Measurements from ENCODE around the gene BICDL2. TPM values are rescaled to one million over a fixed set of nuclear protein-coding genes. Genes with fewer than 3 reads are reported as not detected.
"Not testable (repeated sequence)": the region's sequence is repeated elsewhere in the genome, so short reads cannot be mapped to it uniquely, and the experiment has no call there.

The BICDL2 gene
- total RNA-seq, 1 experiment from 2014 or later = not detected

DNA sequence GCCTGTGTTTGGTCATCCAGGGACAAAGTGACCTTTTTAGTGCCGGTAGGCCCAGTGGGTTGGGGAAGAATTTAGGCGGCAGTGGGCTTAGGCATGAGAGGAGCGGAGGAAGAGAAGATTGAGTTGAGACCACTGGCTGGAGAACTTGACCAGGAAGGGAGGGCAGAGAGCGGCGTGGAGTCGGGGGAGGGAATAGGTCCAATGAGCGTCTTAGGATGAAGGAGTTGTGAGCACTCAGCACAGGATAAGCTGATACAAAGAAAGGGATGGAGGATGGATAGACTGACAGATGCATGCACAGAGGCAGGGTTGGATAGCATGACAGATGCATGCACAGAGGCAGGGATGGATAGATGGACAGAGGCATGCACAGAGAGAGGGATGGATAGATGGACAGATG, 36.7 kb upstream of the BICDL2 start:
- ChIA-PET CTCF (no interaction called here), POLR2A (ENCODE audit: low non-redundant PET) (no interaction called here)
- H3K9me3 ChIP-seq (ENCODE audit: low read depth, low read length, poor library complexity, severe bottlenecking) = no peaks in the 10 kb centered on the region
- H3K27me3 ChIP-seq (replicated peaks; ENCODE audit: insufficient read depth, low read depth, low read length, poor library complexity) = peaks cover 4% of the 10 kb centered on the region
- H3K4me1 ChIP-seq (ENCODE audit: insufficient read depth, low read length, poor library complexity, severe bottlenecking) = no peaks in the 10 kb centered on the region
- H3K4me3 ChIP-seq (ENCODE audit: low read depth, low read length, poor library complexity, severe bottlenecking) = no peak overlapping the region
- no peaks in the 10 kb centered on the region for H3K36me3 ChIP-seq (ENCODE audit: insufficient read depth, low read length, poor library complexity, severe bottlenecking)
- no peak for DNase-seq (ENCODE audit: low spot score)
- no TSS peak for BruUV-seq (replicated peaks)
- TF ChIP-seq EZH2 (IDR thresholded peaks at IDR 0.05; ENCODE audit: borderline replicate concordance, low read depth, low read length, poor library complexity, severe bottlenecking) = no peak
- TF ChIP-seq, protein P1, sequence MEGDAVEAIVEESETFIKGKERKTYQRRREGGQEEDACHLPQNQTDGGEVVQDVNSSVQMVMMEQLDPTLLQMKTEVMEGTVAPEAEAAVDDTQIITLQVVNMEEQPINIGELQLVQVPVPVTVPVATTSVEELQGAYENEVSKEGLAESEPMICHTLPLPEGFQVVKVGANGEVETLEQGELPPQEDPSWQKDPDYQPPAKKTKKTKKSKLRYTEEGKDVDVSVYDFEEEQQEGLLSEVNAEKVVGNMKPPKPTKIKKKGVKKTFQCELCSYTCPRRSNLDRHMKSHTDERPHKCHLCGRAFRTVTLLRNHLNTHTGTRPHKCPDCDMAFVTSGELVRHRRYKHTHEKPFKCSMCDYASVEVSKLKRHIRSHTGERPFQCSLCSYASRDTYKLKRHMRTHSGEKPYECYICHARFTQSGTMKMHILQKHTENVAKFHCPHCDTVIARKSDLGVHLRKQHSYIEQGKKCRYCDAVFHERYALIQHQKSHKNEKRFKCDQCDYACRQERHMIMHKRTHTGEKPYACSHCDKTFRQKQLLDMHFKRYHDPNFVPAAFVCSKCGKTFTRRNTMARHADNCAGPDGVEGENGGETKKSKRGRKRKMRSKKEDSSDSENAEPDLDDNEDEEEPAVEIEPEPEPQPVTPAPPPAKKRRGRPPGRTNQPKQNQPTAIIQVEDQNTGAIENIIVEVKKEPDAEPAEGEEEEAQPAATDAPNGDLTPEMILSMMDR (conservative IDR thresholded peaks at IDR 0.05; ENCODE audit: low read depth, low read length) = no peak
- intact Hi-C loops (cut with micrococcal nuclease; ENCODE audit: unreplicated experiment) = no loop called here
- no peak overlapping the region for H3K27ac ChIP-seq (ENCODE audit: low read depth, low read length, poor library complexity, severe bottlenecking)

DNA sequence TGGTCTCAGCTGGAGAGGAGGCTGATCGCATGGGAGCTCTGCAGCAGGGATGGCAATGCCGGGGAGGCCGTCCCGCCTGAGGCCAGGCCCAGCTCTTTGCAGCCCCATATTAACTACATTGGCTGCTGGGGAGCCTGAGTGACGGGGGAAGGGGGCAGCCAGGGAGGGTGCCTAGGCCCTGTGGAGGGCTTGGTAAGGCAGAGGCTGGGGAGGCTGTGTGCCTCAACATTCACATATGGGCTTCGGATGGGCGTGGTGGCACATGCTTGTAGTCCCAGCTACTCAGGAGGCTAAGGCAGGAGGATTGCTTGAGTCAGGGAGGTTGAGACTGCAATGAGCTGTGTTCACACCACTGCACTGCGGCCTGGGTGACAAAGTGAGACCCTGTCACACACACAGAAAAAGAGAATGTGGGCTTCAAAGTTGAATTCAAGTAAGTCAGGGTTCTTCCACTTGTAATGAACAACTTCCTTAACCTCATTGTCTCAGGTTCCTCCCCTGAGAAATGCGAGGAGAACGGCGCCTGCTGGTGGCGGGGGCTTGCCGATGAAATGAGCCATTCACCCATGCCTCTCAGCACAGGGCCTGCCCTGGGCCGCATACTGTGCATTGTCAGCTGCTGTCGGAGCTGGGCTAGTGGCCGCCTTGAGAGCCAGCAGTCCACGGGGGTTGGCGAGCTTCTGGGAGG, 36.0 kb upstream of the BICDL2 start:
- H3K27ac ChIP-seq (ENCODE audit: low read depth, low read length, poor library complexity, severe bottlenecking); POLR2A ChIA-PET (ENCODE audit: low non-redundant PET); H3K4me1 ChIP-seq (ENCODE audit: insufficient read depth, low read length, poor library complexity, severe bottlenecking); H3K36me3 ChIP-seq (ENCODE audit: insufficient read depth, low read length, poor library complexity, severe bottlenecking); intact Hi-C loops (cut with micrococcal nuclease; ENCODE audit: unreplicated experiment); CTCF ChIA-PET; H3K4me3 ChIP-seq (ENCODE audit: low read depth, low read length, poor library complexity, severe bottlenecking); BruUV-seq (replicated peaks); DNase-seq (ENCODE audit: low spot score); H3K9me3 ChIP-seq (ENCODE audit: low read depth, low read length, poor library complexity, severe bottlenecking); H3K27me3 ChIP-seq (replicated peaks; ENCODE audit: insufficient read depth, low read depth, low read length, poor library complexity): not testable (repeated sequence)

DNA sequence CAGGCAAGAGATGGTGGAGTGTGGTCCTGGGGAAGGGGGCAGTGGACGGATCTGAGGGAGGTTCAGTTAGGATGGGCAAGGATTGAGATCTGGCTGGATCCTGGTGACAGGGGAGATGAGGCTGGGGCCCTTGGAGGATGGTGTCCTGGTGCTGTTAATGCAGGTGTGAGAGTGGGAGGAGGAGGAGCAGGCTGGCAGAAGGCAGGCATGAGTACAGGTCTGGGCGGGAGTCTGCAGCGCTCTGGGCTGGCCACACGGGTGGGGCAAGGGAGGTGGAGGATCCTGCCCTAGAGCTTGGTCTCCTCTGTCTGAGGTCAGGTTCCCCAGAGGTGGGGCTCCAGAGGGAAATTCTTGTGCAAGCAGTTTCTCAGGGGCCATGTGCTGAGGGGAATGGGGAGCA, 35.4 kb upstream of the BICDL2 start:
- DNase-seq (ENCODE audit: low spot score); CTCF ChIA-PET; H3K27ac ChIP-seq (ENCODE audit: low read depth, low read length, poor library complexity, severe bottlenecking); H3K36me3 ChIP-seq (ENCODE audit: insufficient read depth, low read length, poor library complexity, severe bottlenecking); BruUV-seq (replicated peaks); H3K4me1 ChIP-seq (ENCODE audit: insufficient read depth, low read length, poor library complexity, severe bottlenecking); H3K9me3 ChIP-seq (ENCODE audit: low read depth, low read length, poor library complexity, severe bottlenecking); intact Hi-C loops (cut with micrococcal nuclease; ENCODE audit: unreplicated experiment); POLR2A ChIA-PET (ENCODE audit: low non-redundant PET); H3K4me3 ChIP-seq (ENCODE audit: low read depth, low read length, poor library complexity, severe bottlenecking); H3K27me3 ChIP-seq (replicated peaks; ENCODE audit: insufficient read depth, low read depth, low read length, poor library complexity): not testable (repeated sequence)

DNA sequence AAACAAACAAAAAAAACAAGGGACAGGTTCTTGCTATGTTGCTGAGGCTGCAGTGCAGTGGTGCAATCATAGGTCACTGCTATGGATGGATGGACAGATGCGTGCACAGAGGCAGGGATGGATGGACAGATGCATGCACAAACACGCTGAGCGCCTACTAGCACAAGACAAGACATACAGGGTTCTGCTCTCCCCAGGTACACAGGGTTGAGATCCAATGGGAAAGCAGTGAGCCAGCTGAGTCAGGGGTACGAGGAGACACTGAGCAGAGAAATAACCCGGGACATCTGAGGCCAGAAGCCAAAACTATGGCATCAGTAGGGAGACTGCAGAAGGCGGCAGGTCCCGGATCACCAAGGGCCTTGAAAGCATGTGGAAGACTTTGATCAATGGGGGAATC, 34.9 kb upstream of the BICDL2 start:
- Histone ChIP-seq H3K27me3 (replicated peaks; ENCODE audit: insufficient read depth, low read depth, low read length, poor library complexity) (peaks cover 4% of the 10 kb centered on the region), H3K4me1 (ENCODE audit: insufficient read depth, low read length, poor library complexity, severe bottlenecking) (no peaks in the 10 kb centered on the region), H3K9me3 (ENCODE audit: low read depth, low read length, poor library complexity, severe bottlenecking) (no peaks in the 10 kb centered on the region), H3K36me3 (ENCODE audit: insufficient read depth, low read length, poor library complexity, severe bottlenecking) (no peaks in the 10 kb centered on the region), H3K27ac (ENCODE audit: low read depth, low read length, poor library complexity, severe bottlenecking) (no peak overlapping the region), H3K4me3 (ENCODE audit: low read depth, low read length, poor library complexity, severe bottlenecking) (no peak overlapping the region)
- BruUV-seq (replicated peaks) = no TSS peak
- POLR2A ChIA-PET (ENCODE audit: low non-redundant PET) = no interaction called here
- no peak for DNase-seq (ENCODE audit: low spot score)
- CTCF ChIA-PET = no interaction called here
- TF ChIP-seq, protein P1 (conservative IDR thresholded peaks at IDR 0.05; ENCODE audit: low read depth, low read length) = no peak
- no peak for TF ChIP-seq EZH2 (IDR thresholded peaks at IDR 0.05; ENCODE audit: borderline replicate concordance, low read depth, low read length, poor library complexity, severe bottlenecking)
- intact Hi-C loops (cut with micrococcal nuclease; ENCODE audit: unreplicated experiment) = no loop called here

All from A673 (cell line).